Peyer's patch (tissue), 4 donors: ENCODE measurements around the gene NTN4. TPM values are rescaled to one million over a fixed set of nuclear protein-coding genes. Genes with fewer than 3 reads are reported as not detected.
"Not testable (repeated sequence)": the region's sequence is repeated elsewhere in the genome, so short reads cannot be mapped to it uniquely, and the experiment has no call there.

ENCODE experiments used
- DNase-seq, 3 donors: peaks; one replicate each; pipeline ENCODE4 v3.0.0-alpha.2; 2017 to 2019
- H3K27ac ChIP-seq, 4 donors: fragments of 200-600 bp; sonication (generic); one replicate each; pipeline ENCODE4 v1.5.1; 2016 to 2019
- H3K27me3 ChIP-seq, 2 donors: fragments of 200-600 bp; sonication (generic); one replicate each; pipeline ENCODE4 v1.5.1; 2019
- H3K36me3 ChIP-seq, 3 donors: fragments of 200-600 bp; sonication (generic); one replicate each; pipeline ENCODE4 v1.5.1; 2016 to 2019
- H3K4me1 ChIP-seq, 4 donors: fragments of 200-600 bp; sonication (generic); one replicate each; pipeline ENCODE4 v1.5.1; 2016 to 2019
- H3K4me3 ChIP-seq, 4 donors: fragments of 200-600 bp; sonication (generic); 1 replicate in 3 of 4; 2 replicates in 1 of 4; pipeline ENCODE4 v1.5.1; 2016 to 2019; ENCODE audit warnings: mild to moderate bottlenecking in 1 of 4
- H3K9me3 ChIP-seq, 4 donors: fragments of 200-600 bp; sonication (generic); one replicate each; pipeline ENCODE4 v1.5.1; 2016 to 2019; ENCODE audit warnings: mild to moderate bottlenecking in 1 of 4
- POLR2A ChIP-seq, 2 donors: fragments of 450-650 bp; IDR thresholded peaks; one replicate each; pipeline ENCODE4 v1.5.1; 2017; ENCODE audit warnings: antibody characterized with exemption in 2 of 2, mild to moderate bottlenecking in 2 of 2, moderate library complexity in 2 of 2
- total RNA-seq, 4 donors: library from RNA; depleted of rRNA; stranded (reverse); fragments of >200 nt; gene quantifications; one replicate each; pipeline ENCODE4 v1.1.0, GENCODE V29; 2016
- TF ChIP-seq, protein P1 (sequence below), 6 experiments: fragments of 450-650 bp in 4 of 6; fragments of 200-600 bp in 2 of 6; sonication (generic) in 1 of 6; IDR thresholded peaks; one replicate each; pipeline ENCODE4 v1.5.1; 2017 to 2019; ENCODE audit warnings: antibody characterized with exemption in 6 of 6, mild to moderate bottlenecking in 3 of 6, moderate library complexity in 1 of 6

NTN4 gene
- total RNA-seq, 4 donors from 2014 or later = 12.3 to 20.6 (median 16.6) TPM

GRCh38 chr12:95789126-95790032 is 1.2 kb downstream of the NTN4 start:
- TF ChIP-seq, protein P1, sequence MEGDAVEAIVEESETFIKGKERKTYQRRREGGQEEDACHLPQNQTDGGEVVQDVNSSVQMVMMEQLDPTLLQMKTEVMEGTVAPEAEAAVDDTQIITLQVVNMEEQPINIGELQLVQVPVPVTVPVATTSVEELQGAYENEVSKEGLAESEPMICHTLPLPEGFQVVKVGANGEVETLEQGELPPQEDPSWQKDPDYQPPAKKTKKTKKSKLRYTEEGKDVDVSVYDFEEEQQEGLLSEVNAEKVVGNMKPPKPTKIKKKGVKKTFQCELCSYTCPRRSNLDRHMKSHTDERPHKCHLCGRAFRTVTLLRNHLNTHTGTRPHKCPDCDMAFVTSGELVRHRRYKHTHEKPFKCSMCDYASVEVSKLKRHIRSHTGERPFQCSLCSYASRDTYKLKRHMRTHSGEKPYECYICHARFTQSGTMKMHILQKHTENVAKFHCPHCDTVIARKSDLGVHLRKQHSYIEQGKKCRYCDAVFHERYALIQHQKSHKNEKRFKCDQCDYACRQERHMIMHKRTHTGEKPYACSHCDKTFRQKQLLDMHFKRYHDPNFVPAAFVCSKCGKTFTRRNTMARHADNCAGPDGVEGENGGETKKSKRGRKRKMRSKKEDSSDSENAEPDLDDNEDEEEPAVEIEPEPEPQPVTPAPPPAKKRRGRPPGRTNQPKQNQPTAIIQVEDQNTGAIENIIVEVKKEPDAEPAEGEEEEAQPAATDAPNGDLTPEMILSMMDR (IDR thresholded peaks at IDR 0.05) = no peak
- TF ChIP-seq POLR2A (IDR thresholded peaks at IDR 0.05) = no peak
- DNase-seq = peak in 1 of 3 donors; percentile 57
- Histone ChIP-seq H3K27ac (peak overlapping the region; percentile 17 to 75 (median 59)), H3K4me1 (peaks cover 3 to 12% (median 5%) of the 10 kb centered on the region in 4 donors), H3K4me3 (peak overlapping the region; percentile 55 to 87 (median 66)), H3K36me3 (no peaks in the 10 kb centered on the region), H3K9me3 (no peaks in the 10 kb centered on the region), H3K27me3 (no peaks in the 10 kb centered on the region)

DNA sequence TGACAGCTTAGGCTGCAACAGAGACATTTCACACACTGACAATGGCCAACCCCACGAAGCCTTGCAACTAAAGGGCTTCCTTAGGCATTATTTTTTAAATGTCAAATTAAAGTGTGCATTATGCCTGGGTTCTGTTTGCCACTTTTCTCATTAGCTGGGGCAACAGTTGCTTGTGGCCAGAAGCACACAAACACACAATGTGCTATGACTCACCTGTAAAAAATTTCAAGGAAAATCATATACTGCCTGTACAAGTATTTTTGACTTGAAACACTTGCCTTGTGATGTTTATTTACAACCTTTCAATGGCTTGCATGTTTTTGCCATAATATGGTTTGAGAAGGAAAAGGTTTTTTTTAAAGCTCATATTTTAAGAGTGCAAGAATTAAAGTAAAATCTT is 1.9 kb downstream of the NTN4 start:
- Histone ChIP-seq H3K4me1 (peaks cover 3 to 12% (median 5%) of the 10 kb centered on the region in 4 donors), H3K36me3 (no peaks in the 10 kb centered on the region), H3K27me3 (no peaks in the 10 kb centered on the region), H3K27ac (no peak overlapping the region), H3K4me3 (peak overlapping the region in 1 of 4 donors; percentile 68), H3K9me3 (no peaks in the 10 kb centered on the region)
- DNase-seq = no peak
- no peak for TF ChIP-seq POLR2A (IDR thresholded peaks at IDR 0.05)
- TF ChIP-seq, protein P1 (IDR thresholded peaks at IDR 0.05) = no peak

GRCh38 chr12:95787274-95787818 is 3.2 kb downstream of the NTN4 start:
- Histone ChIP-seq H3K4me1 (peaks cover 3 to 12% (median 5%) of the 10 kb centered on the region in 4 donors), H3K27ac (no peak overlapping the region), H3K27me3 (no peaks in the 10 kb centered on the region), H3K36me3 (no peaks in the 10 kb centered on the region), H3K9me3 (no peaks in the 10 kb centered on the region), H3K4me3 (no peak overlapping the region)
- no peak for DNase-seq
- TF ChIP-seq POLR2A (IDR thresholded peaks at IDR 0.05) = no peak
- TF ChIP-seq, protein P1 (IDR thresholded peaks at IDR 0.05) = no peak

DNA sequence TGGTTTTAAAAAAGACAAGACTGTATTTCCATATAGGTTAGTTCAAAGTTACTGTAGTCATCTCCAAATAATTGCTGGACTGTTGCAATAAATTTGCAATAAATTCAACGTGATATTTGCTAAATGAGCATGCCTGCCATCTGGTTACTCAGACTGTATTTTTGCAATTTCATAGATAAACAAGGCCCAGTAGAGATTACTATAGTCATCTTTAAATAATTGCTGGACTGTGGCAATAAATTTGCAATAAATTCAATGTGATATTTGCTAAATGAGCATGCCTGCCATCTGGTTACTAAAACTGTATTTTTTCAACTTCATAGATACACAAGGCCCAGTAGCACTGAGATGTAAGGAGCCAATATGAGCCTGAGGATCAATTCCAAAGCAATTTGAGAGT is 5.6 kb downstream of the NTN4 start:
- Histone ChIP-seq H3K27me3 (no peaks in the 10 kb centered on the region), H3K27ac (no peak overlapping the region), H3K4me3 (no peak overlapping the region), H3K4me1 (peaks cover 3 to 7% (median 5%) of the 10 kb centered on the region in 4 donors), H3K9me3 (no peaks in the 10 kb centered on the region), H3K36me3 (no peaks in the 10 kb centered on the region)
- TF ChIP-seq, protein P1 (IDR thresholded peaks at IDR 0.05) = no peak
- TF ChIP-seq POLR2A (IDR thresholded peaks at IDR 0.05) = no peak
- DNase-seq = no peak

- no peaks in the 10 kb centered on the region for H3K9me3 ChIP-seq
- DNase-seq = no peak
- peaks cover 0 to 3% (median 1%) of the 10 kb centered on the region in 4 donors for H3K4me1 ChIP-seq
- no peak overlapping the region for H3K4me3 ChIP-seq
- no peaks in the 10 kb centered on the region for H3K36me3 ChIP-seq
- H3K27me3 ChIP-seq = no peaks in the 10 kb centered on the region
- TF ChIP-seq, protein P1 (IDR thresholded peaks at IDR 0.05) = no peak
- no peak for TF ChIP-seq POLR2A (IDR thresholded peaks at IDR 0.05)
- H3K27ac ChIP-seq = no peak overlapping the region
These were observed 6.3 kb downstream of the NTN4 start for GRCh38 chr12:95784286-95784685.

- not testable (repeated sequence) for DNase-seq, H3K27ac ChIP-seq, H3K9me3 ChIP-seq, H3K27me3 ChIP-seq, H3K36me3 ChIP-seq, H3K4me3 ChIP-seq, H3K4me1 ChIP-seq
These were observed 15.1 kb downstream of the NTN4 start for GRCh38 chr12:95775466-95775865.
